DMS153 treated with DMSO at 0.1 percent for 48 hours (cell line): Measurements from ENCODE around the gene AP1M2.
"Not testable (repeated sequence)": the region's sequence is repeated elsewhere in the genome, so short reads cannot be mapped to it uniquely, and the experiment has no call there.

Experiments used
- DNase-seq: peaks from one replicate; lab custom pipeline; 2025; ENCODE audit not compliant: unreplicated experiment; lab: John Stamatoyannopoulos, UW

AP1M2 gene

DNA sequence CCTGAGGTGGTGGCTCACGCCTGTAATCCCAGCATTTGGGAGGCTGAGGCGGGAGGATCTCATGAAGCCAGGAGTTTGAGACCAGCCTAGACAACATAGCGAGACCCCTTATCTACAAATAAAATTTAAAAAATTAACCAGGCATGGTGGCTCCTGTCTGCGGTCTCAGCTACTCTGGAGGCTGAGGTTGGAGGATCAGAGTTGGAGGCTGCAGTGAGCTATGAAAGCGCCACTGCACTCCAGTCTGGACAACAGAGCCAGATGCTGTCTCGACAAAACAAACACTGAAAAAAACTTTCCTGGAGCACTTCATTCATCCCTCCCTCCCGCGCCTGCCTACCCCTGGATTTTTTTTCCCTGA is 44.1 kb downstream of the AP1M2 start:
- DNase-seq: no peak

DNA sequence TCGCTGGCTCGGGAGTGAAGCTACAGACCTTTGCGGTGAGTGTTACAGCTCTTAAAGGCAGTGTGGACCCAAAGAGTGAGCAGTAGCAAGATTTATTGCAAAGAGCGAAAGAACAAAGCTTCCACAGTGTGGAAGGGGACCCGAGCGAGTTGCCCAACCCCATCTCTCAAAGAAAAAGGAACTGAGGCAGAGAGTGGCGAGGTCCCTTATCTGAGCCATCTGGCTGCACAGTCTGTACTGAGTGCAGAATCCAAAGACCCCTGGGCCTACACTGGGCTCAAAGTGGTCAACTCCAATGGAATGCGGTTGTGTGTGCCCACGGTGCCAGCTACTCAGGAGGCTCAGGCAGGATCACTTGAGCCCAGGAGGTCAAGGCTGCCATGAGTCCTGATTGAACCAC is 48.1 kb downstream of the AP1M2 start:
- not testable (repeated sequence) for DNase-seq

DNA sequence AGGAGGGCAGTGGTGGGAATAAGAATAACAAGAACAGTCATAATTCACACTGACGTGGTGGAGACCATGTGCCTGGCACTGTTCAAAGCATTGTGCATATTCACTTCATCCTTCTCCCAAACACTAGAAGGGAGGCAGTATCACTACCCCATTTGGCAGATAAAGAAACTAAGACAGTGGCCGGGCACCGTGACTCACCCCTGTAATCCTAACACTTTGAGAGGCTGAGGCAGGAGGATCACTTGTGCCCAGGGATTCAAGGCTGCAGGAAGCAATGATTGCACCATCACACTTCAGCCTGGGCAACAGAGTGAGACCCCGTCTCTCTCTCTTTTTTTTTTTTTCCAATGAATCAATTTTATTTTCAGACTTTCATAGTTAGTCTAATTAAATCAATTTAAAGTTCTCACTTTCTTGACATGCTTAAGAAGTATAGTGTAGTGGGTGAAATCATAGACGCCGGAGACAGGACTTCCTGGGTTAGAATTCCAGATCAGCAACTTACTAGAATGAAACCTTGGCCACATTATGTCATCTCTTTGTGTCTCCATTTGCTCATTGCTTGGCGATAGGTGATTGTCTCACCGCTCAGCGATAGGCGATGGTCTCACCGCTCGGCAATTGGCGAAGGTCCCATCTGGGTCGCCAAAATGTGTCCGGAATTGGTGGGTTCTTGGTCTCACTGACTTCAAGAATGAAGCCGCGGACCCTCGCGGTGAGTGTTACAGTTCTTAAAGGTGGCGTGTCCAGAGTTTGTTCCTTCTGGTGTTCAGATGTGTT is 48.7 kb downstream of the AP1M2 start:
- DNase-seq: no peak

DNA sequence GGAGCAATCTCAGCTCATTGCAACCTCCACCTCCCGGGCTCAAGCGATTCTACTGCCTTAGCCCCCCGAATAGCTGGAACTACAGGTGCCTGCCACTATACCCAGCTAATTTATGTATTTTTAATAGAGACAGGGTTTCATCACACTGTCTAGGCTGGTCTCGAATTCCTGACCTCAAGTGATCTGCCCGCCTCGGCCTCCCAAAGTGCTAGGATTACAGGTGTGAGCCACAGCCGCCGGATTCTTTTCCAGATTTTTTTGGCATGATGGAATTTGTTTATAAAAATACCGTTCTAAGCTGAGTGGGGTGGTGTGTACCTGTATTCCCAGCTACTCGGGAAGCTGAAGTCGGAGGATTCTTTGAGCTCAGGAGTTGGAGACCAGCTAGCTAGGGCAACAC is 49.4 kb downstream of the AP1M2 start:
- no peak for DNase-seq

DNA sequence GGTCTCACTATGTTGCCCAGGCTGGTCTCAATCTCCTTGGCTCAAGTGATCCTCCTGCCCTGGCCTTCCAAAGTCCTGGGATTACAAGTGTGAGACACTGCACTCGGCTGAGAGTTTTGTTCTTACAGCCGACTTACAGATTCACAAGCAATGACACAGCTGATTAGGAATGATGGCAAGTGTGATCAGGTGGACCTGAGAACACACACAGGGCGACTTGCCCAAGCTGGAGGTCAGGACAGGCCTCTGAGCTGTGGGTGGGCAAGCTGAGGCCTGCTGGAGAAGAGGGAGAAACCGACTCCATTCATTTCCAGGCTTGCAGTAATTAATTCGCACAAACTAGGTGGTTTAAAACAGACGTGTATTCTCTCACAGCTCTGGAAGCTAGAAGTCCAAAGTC is 51.5 kb downstream of the AP1M2 start:
- no peak for DNase-seq

DNA sequence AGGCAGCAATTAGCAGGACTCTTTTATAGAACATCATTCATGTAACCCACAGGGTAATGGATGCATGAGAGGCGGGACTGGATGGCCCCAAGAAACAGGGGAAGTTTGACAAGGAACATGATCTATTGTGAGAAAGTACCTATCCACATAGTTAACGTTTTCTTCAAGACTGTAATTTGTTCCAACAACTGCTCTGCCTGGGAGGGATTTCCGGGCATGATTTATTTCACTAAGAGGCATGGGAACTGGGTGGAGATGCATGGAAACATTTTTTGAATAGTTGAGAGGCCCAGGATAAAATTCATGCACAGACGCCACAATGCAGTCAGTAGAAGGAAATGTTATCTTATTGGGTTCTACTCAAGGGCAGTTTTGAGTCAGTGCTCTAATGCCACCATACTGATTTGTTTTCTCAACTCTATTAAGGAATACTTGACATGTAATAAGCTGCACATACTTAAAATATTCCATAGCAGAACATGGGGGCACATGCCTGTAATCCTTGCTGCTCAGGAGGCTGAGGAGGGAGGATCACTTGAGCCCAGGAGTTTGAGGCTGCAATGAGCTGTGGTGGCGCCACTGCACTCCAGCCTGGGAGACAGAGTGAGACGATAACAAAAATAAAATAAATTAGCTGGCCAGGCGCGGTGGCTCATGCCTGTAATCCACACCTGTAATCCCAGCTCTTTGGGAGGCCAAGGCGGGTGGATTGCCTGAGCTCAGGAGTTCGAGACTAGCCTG is 53.3 kb downstream of the AP1M2 start:
- DNase-seq: no peak

DNA sequence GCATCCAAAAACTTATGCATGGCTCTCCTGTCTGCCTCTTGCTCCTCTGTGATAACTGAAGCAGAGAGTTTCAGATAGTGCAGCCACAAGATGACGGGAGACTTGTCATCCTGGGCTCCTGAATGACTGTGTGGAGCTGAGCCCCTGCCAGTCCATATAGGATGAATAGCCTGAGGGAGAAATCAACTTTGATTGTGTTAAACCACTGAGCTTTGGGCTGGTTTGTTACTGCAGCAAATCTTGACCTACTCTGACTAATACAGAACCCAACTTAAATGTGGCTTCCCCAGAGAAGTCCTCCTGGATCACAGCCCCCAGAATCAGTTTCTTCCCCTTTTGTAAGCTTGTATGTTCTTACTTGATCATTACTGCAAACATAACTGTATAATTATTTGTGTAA is 54.7 kb downstream of the AP1M2 start:
- no peak for DNase-seq

DNA sequence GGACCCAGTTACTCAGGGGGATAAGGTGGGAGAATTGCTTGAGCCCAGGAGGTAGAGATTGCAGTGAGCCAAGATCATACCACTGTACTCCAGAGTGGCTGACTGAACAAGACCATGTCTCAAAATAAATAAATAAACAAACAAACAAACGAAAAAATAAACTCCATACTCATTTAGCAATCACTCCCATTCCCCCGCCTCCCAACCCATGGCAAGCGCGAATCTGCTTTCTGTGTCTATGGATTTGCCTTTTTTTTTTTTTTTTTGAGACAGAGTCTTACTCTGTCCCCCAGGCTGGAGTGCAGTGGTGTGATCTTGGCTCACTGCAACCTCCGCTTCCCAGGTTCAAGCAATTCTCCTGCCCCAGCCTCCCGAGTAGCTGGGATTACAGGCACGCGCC is 60.2 kb downstream of the AP1M2 start:
- not testable (repeated sequence) for DNase-seq

DNA sequence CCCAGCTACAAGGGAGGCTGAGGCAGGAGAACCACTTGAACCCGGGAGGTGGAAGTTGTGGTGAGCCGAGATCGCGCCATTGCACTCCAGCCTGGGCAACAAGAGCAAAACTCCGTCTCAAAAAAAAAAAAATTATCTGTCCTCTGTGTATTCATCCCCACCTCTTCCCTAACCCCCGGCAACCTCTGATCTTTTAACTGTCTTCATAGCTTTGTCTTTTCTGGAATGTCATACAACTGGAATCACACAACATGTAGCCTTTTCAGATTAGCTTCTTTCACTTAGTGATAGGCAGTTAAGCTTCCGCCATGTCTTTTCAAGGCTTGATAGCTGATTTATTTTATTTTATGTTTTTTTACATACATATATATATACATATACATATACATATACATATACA is 61.5 kb downstream of the AP1M2 start:
- no peak for DNase-seq

DNA sequence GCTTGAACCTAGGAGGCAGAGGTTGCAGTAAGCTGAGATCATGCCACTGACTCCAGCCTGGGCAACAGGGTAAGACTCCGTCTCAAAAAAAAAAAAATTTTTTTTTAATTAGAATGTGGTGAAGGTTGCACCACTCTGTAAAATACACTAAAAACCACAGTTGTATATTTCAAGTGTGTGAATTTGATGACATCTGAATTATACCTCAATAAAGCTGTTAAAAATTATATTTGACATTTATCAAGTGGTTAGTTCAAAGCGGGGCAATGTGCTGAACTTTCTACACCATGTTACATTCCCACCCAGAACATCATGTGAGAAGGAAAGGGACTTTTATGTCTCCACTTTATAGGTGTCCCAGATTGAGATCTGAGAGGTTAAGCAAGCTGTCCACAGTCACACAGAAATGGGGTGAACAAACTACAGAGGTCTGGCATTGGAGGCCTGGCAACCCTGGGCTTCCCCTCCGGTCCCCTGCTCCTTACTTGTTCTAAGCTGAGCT is 63.9 kb downstream of the AP1M2 start:
- DNase-seq: no peak
